ENCODE results near the gene ERICH6B. TPM values are rescaled to one million over a fixed set of nuclear protein-coding genes. Genes with fewer than 3 reads are reported as not detected.

The ERICH6B gene
- total RNA-seq, 1 donor from 2014 or later = not detected

DNA sequence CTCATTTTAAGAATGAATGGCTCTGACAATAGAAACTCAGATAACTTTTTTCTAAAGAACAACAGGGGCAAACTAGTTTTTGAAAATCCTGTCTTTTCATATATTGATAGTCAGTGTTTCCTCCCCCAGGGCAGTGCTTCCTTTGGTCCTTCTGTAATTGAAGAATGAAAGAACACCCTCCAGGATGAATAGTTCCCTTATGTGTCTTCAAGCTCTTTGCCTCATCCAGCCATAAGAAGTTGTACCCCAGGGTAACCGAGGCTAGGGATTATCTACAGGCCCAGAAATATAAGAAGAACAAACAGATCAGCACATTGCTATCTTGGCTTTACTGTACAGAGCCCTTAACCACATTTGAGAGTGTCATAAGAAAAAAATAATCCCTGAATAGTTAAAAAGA, 12.1 kb upstream of the ERICH6B start:
- no peak for FAIRE-seq
- Histone ChIP-seq H3K4me3 (ENCODE audit: low read depth, low read length) (no peak overlapping the region), H3K27me3 (ENCODE audit: control insufficient read depth, insufficient read depth, low read length) (peaks cover 3% of the 10 kb centered on the region), H3K36me3 (ENCODE audit: control insufficient read depth, insufficient read depth, low read length) (no peaks in the 10 kb centered on the region)
- no peak for DNase-seq (ENCODE audit: low read depth)
- TF ChIP-seq CTCF (IDR thresholded peaks at IDR 0.05; ENCODE audit: insufficient read depth, low read length, severe bottlenecking) = no peak

GRCh38 chr13:45626731-45627374, 11.3 kb upstream of the ERICH6B start:
- FAIRE-seq = no peak
- peaks cover 6% of the 10 kb centered on the region for H3K27me3 ChIP-seq (ENCODE audit: control insufficient read depth, insufficient read depth, low read length)

DNA sequence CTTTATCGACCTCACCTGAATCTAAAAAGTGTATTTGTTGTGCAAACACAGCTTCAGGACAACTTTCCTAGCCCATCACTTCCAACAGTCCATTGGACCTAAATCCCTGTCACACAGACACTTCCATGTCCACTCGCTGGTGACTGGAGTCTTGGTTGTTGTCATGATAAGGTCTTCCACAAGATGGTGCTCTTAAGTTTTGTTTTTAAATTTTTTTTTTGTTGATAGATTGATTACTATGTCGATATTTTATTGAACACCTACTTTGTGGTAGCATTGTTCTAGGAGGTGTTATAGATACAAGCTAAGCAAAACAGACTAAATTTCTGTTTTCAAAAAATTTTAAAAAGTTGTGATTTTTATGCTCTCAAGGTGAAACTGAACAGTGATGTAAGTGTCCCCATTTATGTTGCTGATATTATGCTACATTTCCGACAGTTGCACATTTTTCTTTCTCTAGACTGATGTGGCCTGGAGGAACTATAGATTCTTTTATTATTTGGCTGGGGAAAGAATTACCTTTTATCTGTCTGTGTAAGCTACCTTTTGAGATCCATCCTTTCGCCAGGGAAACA, 8.1 kb upstream of the ERICH6B start:
- H3K36me3 ChIP-seq (ENCODE audit: control insufficient read depth, insufficient read depth, low read length) = no peaks in the 10 kb centered on the region
- TF ChIP-seq CTCF (IDR thresholded peaks at IDR 0.05; ENCODE audit: insufficient read depth, low read length, severe bottlenecking) = peak; percentile 40
- DNase-seq (ENCODE audit: low read depth) (peak; percentile 30), FAIRE-seq (no peak)
- H3K4me3 ChIP-seq (ENCODE audit: low read depth, low read length) = no peak overlapping the region
- peaks cover 8% of the 10 kb centered on the region for H3K27me3 ChIP-seq (ENCODE audit: control insufficient read depth, insufficient read depth, low read length)

More at GRCh38 chr13:45626731-45627374, 11.3 kb upstream of the ERICH6B start:
- no peak for DNase-seq (ENCODE audit: low read depth)
- Histone ChIP-seq H3K36me3 (ENCODE audit: control insufficient read depth, insufficient read depth, low read length) (no peaks in the 10 kb centered on the region), H3K4me3 (ENCODE audit: low read depth, low read length) (no peak overlapping the region)
- TF ChIP-seq CTCF (IDR thresholded peaks at IDR 0.05; ENCODE audit: insufficient read depth, low read length, severe bottlenecking) = no peak

GRCh38 chr13:45621950-45622349, 6.4 kb upstream of the ERICH6B start:
- Histone ChIP-seq H3K27me3 (ENCODE audit: control insufficient read depth, insufficient read depth, low read length) (peaks cover 8% of the 10 kb centered on the region), H3K4me3 (ENCODE audit: low read depth, low read length) (no peak overlapping the region), H3K36me3 (ENCODE audit: control insufficient read depth, insufficient read depth, low read length) (no peaks in the 10 kb centered on the region)
- DNase-seq (ENCODE audit: low read depth) = no peak
- no peak for TF ChIP-seq CTCF (IDR thresholded peaks at IDR 0.05; ENCODE audit: insufficient read depth, low read length, severe bottlenecking)
- FAIRE-seq = no peak

GRCh38 chr13:45607931-45608330, 7.6 kb downstream of the ERICH6B start:
- Histone ChIP-seq H3K36me3 (ENCODE audit: control insufficient read depth, insufficient read depth, low read length) (no peaks in the 10 kb centered on the region), H3K4me3 (ENCODE audit: low read depth, low read length) (no peak overlapping the region), H3K27me3 (ENCODE audit: control insufficient read depth, insufficient read depth, low read length) (peaks cover 4% of the 10 kb centered on the region)
- FAIRE-seq = no peak
- DNase-seq (ENCODE audit: low read depth) = no peak
- no peak for TF ChIP-seq CTCF (IDR thresholded peaks at IDR 0.05; ENCODE audit: insufficient read depth, low read length, severe bottlenecking)

DNA sequence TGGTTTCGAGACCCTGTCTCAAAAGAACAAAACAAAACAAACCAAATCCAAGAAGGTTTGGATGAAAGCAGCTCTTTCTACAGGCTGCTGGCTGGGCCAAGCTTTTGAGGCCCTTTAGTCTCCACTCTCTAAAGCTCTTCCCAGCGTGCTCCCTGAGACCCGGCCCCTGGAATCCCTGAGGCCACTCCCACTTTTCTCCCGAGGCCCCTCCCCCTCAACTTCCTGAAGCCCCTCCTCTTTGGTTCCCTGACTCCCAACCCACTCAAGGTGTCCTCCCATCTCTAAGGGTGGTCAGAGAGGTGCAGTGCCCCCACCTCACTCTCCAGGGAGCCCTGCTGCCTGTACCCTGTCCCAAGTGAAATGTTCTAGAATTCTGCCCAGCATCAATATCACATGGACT, 10.6 kb downstream of the ERICH6B start:
- no peak for TF ChIP-seq CTCF (IDR thresholded peaks at IDR 0.05; ENCODE audit: insufficient read depth, low read length, severe bottlenecking)
- FAIRE-seq (no peak), DNase-seq (ENCODE audit: low read depth) (no peak)
- no peaks in the 10 kb centered on the region for H3K36me3 ChIP-seq (ENCODE audit: control insufficient read depth, insufficient read depth, low read length)
- no peaks in the 10 kb centered on the region for H3K27me3 ChIP-seq (ENCODE audit: control insufficient read depth, insufficient read depth, low read length)
- H3K4me3 ChIP-seq (ENCODE audit: low read depth, low read length) = no peak overlapping the region
